ENCODE measurements around the gene DNAJA2. TPM values are rescaled to one million over a fixed set of nuclear protein-coding genes. Genes with fewer than 3 reads are reported as not detected.
"Not testable (repeated sequence)": the region's sequence is repeated elsewhere in the genome, so short reads cannot be mapped to it uniquely, and the experiment has no call there.

The DNAJA2 gene
- 10 to 100 TPM; 55.6 to 70.2 TPM for total RNA-seq

DNA sequence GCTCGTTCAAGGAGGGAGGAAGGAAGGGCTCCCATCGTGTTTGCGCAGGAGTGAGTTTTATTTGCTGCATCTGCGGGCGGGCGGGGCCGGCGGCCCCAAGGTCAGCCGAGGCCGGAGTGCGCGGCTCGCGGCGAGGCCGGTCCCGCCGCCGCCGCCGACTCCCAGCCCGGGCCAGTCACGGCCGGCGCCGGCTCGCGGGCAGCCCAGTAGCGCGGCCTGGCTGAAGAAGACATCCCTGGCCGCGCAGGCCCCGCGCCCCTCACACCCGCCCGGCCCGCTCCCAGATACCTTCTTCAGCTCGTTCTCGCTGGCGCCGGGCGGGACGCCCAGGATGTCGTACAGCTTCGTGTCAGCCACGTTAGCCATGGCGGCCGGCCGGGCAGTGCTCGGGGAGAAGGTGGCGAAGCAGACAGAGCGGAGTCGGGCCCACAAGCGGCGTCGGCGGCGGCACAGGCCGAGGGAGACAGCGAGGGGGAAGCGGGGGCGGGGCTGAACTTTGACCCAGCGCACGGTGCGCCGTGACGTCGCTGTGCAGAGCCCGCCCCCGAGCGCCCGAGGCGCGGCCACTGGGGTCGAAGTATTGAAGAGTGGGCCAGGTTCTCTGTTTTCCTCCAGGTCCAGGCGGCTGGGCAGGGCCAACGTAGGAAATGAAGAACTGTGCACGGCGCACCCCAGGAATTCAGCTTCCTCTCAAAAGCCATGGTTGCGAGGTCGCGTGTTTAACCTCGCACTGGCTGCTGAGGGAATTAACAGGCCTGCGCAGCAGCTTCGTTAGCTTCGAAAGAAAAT lies at the start of gene DNAJA2:
Gene DNAJA2, minus strand, starts transcription at position 468 of the 789 bp plus-strand sequence. Its CDS starts 102 bp downstream, at position 366.
- H3K9me3 Mint-ChIP-seq (ENCODE audit: low read depth) = no peaks in the 10 kb centered on the region
- H3K27me3 Mint-ChIP-seq = no peaks in the 10 kb centered on the region
- DNase-seq (peak; percentile 93), ATAC-seq (peak; percentile 93)
- H3K4me3 Mint-ChIP-seq = peak within 1 kb of the TSS; percentile 91
- peaks cover 49% of the 10 kb centered on the region for H3K4me1 Mint-ChIP-seq
- H3K27ac Mint-ChIP-seq = peak within 1 kb of the TSS; percentile 98
- CTCF ChIA-PET = interaction anchor here (1.0 to 5.2 kb wide), 12 partner anchors 10 to 488 kb away, joined by 3 to 26 read pairs (median 5); partner anchors contain the start of genes ITFG1, NETO2 and PHKB
- peaks cover 22% of the 10 kb centered on the region for H3K36me3 Mint-ChIP-seq

DNA sequence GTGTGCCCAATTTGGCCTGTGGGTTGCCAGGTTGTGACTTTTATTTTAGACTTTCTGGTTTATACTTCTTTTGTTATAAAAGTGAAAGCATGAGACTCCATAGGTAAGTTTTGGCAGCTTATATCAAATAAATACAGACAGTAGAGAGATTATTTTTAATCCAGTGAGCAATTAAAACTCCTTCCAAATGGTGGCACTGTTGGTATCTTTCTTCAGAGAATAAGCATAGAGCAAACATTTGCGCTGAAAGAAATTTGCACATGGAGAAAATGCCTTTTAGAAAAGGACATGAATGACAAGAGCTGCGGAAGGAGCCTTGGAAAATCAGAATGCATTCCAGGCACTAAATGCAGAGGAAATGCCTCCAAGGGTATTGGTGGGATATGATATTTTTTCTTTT lies 46.1 kb upstream of the DNAJA2 start:
- Mint-ChIP-seq H3K27me3 (peaks cover 7% of the 10 kb centered on the region), H3K36me3 (no peaks in the 10 kb centered on the region), H3K4me1 (peaks cover 26% of the 10 kb centered on the region), H3K27ac (no peak overlapping the region), H3K4me3 (no peak overlapping the region), H3K9me3 (ENCODE audit: low read depth) (no peaks in the 10 kb centered on the region)
- ATAC-seq = no peak
- CTCF ChIA-PET = interaction anchor here (1.3 to 2.0 kb wide), 7 partner anchors 18 to 1146 kb away, joined by 3 to 7 read pairs (median 4); no protein-coding TSS in a partner anchor
- no peak for DNase-seq

DNA sequence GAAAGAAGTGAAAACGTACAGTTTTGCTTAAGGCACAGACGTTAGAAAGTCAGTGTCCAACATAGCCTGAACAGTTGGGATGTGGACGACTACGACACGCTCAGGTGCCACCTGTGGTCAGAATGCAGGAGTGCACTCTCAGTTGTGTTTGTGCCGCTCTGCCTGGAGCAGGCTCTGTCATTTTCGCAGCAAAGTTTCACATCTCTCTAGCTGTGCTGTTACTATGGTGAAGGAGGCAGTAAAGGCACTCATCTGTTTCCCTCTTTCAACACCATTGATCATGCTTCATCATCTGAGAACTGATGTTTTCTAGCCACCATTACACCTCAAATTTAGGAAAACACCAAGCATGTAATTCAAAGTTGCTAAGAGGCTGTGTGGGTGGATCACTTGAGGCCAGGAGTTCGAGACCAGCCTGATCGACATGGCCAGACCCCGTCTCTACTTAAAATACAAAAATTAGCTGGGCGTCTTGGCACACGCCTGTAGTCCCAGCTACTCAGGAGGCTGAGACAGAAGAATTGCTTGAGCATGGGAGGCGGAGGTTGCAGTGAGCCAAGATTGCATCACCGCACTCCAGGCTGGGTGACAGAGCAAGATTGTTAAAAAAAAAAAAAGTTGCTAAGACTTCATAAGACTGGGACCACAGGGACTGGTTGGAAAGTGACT lies 44.9 kb upstream of the DNAJA2 start:
- ATAC-seq = peak; percentile 90

DNA sequence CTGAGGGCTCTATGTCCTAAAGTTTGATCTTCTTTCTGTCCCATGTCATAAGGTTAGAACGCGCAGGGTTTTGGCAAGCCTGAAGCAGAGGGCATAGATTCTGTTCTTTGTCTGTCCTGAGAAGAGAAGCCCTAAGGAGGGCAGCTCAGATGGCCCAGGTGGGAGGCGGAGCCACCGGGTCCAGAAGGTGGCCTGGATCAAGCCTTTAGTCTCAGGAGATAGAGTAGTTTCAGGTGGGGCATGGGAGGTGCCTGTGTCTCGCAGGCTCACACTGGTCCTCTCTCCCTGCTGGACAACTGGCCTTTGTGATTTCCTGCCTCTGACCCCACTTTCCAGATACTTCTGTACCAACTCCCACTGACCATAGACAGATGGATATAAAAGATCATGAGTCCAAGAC lies 44.2 kb upstream of the DNAJA2 start:
- Mint-ChIP-seq H3K27me3 (peaks cover 7% of the 10 kb centered on the region), H3K9me3 (ENCODE audit: low read depth) (no peaks in the 10 kb centered on the region), H3K4me1 (peaks cover 26% of the 10 kb centered on the region), H3K27ac (no peak overlapping the region), H3K36me3 (no peaks in the 10 kb centered on the region), H3K4me3 (no peak overlapping the region)
- DNase-seq = no peak
- CTCF ChIA-PET = interaction anchor here (1.4 to 1.7 kb wide), 2 partner anchors 44 to 344 kb away, joined by 4 to 5 read pairs; partner anchors contain the start of gene DNAJA2
- ATAC-seq = no peak

More for the DNA sequence above, 44.9 kb upstream of the DNAJA2 start:
- peak; percentile 77 for DNase-seq
- Mint-ChIP-seq H3K4me3 (no peak overlapping the region), H3K4me1 (peaks cover 26% of the 10 kb centered on the region), H3K27me3 (peaks cover 7% of the 10 kb centered on the region), H3K27ac (no peak overlapping the region), H3K36me3 (no peaks in the 10 kb centered on the region), H3K9me3 (ENCODE audit: low read depth) (no peaks in the 10 kb centered on the region)
- CTCF ChIA-PET = interaction anchor here (1.3 to 2.0 kb wide), 8 partner anchors 19 to 1147 kb away, joined by 3 to 7 read pairs (median 4); partner anchors contain the start of gene DNAJA2

DNA sequence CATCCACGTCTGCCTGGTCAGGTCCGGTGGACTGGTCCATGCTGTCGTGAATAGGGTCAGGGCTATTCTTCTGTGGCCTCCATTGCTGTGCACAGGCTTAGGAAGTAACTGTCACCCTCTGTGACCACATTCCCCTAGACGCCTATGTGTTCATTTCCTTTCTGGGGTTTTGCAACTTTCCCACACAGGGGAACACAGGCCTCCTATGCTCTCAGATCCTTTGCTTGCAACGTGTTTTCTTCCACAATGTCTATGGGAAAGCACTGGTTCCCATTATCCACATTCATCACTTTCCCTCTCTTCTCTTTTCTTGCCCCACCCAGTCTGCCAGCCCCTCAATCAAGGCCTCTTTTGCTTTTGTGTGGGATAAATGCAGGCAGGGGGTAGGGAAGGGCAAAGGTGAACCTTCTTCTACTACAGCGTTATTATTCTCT lies 43.2 kb upstream of the DNAJA2 start:
- ATAC-seq = peak; percentile 88
- H3K4me3 Mint-ChIP-seq = peak overlapping the region; percentile 45

DNA sequence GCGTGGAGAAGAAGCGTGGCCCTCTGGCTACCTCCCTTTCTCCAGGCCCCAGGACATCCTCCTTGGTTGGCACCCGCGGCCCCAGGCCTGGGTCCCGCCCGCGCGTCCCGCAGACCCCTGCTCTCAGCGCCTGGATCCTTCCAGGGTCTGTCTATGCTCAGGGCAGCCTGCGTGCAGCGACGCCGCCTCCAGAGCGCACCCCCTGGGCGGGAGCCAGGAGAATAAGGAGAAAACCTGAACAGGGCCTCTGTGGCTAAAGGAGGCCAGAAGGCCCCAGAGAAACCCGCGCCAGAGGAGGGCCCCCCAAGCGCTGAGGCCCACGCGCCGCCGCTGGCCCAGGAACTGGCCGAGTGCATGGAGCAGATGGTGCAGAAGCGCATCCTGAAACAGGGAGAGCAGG lies 40.4 kb upstream of the DNAJA2 start:
- Mint-ChIP-seq H3K4me3 (no peak overlapping the region), H3K36me3 (no peaks in the 10 kb centered on the region), H3K4me1 (peaks cover 26% of the 10 kb centered on the region), H3K27ac (no peak overlapping the region), H3K9me3 (ENCODE audit: low read depth) (no peaks in the 10 kb centered on the region), H3K27me3 (peaks cover 7% of the 10 kb centered on the region)
- ATAC-seq (no peak), DNase-seq (no peak)
- CTCF ChIA-PET = interaction anchor here (2.5 kb wide), 1 partner anchor 24 kb away, joined by 9 read pairs; no protein-coding TSS in a partner anchor

More for the DNA sequence above, 43.2 kb upstream of the DNAJA2 start:
- H3K27me3 Mint-ChIP-seq = peaks cover 7% of the 10 kb centered on the region
- H3K9me3 Mint-ChIP-seq (ENCODE audit: low read depth) = no peaks in the 10 kb centered on the region
- peak; percentile 60 for DNase-seq
- H3K36me3 Mint-ChIP-seq = no peaks in the 10 kb centered on the region
- CTCF ChIA-PET = no interaction called here
- H3K4me1 Mint-ChIP-seq = peaks cover 26% of the 10 kb centered on the region
- peak overlapping the region; percentile 7 for H3K27ac Mint-ChIP-seq

DNA sequence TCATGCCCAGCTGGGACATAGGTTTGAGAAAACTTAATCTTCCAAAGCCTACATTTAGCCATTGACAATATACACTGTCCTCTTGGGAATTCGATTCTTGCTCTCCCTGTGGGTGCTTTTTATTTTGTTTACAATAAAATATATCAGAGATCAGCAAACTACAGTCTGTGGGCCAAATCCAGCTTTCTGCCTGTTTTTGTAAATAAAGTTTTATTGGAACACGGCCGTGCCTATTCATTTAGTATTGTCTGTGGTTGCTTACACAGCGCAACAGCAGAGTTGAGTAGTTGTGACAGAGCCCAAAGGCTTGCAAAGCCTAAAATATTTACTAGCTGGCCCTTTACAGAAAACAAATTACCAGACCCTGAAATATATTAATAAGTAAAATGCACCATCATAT lies 39.7 kb upstream of the DNAJA2 start:
- DNase-seq (no peak), ATAC-seq (no peak)
- CTCF ChIA-PET = interaction anchor here (2.5 kb wide), 1 partner anchor 25 kb away, joined by 9 read pairs; no protein-coding TSS in a partner anchor
- no peaks in the 10 kb centered on the region for H3K36me3 Mint-ChIP-seq
- peaks cover 27% of the 10 kb centered on the region for H3K4me1 Mint-ChIP-seq
- H3K9me3 Mint-ChIP-seq (ENCODE audit: low read depth) = no peaks in the 10 kb centered on the region
- H3K27ac Mint-ChIP-seq = no peak overlapping the region
- H3K4me3 Mint-ChIP-seq = no peak overlapping the region
- H3K27me3 Mint-ChIP-seq = peaks cover 4% of the 10 kb centered on the region

DNA sequence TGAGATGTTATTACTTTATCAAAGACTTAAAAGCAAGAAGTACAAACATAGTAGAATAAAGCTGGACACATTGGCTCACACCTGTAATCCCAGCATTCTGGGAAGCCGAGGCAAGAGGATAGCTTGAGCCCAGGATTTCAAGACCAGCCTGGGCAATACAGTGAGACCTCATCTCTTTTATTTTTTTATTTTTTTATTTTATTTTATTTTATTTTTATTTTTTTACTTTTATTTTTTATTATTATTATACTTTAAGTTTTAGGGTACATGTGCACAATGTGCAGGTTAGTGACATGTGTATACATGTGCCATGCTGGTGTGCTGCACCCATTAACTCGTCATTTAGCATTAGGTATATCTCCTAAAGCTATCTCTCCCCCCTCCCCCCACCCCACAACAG lies 37.3 kb upstream of the DNAJA2 start:
- not testable (repeated sequence) for H3K27ac Mint-ChIP-seq

DNA sequence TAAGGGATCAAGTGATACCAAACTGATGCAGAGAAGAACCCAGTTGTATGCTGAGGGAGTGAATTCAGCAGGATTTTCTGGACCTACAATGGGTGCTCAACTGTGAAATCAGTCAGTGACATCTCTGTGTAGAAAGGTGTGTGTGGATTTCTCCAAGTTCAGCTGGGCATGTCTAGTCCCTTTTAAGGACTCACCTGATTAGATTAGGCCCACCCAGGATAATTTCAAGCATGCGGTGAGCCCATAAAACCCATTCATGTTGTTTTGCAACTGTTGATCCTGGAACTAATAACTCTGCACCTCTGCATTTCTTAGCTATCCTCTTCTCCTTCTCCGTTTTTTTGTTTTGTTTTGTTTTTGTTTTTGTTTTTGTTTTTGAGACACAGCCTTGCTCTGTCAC lies 35.1 kb upstream of the DNAJA2 start:
- CTCF ChIA-PET = interaction anchor here (1.3 to 4.2 kb wide), 2 partner anchors 30 to 133 kb away, joined by 3 to 16 read pairs; no protein-coding TSS in a partner anchor
- Mint-ChIP-seq H3K27ac (no peak overlapping the region), H3K36me3 (no peaks in the 10 kb centered on the region), H3K4me1 (peaks cover 4% of the 10 kb centered on the region), H3K27me3 (no peaks in the 10 kb centered on the region), H3K4me3 (no peak overlapping the region), H3K9me3 (ENCODE audit: low read depth) (no peaks in the 10 kb centered on the region)
- DNase-seq = no peak
- no peak for ATAC-seq

More for the DNA sequence above, 37.3 kb upstream of the DNAJA2 start:
- H3K9me3 Mint-ChIP-seq (ENCODE audit: low read depth); DNase-seq; ATAC-seq; H3K4me1 Mint-ChIP-seq; H3K27me3 Mint-ChIP-seq; H3K36me3 Mint-ChIP-seq; H3K4me3 Mint-ChIP-seq: not testable (repeated sequence)
- CTCF ChIA-PET = interaction anchor here (4.2 kb wide), 1 partner anchor 28 kb away, joined by 16 read pairs; no protein-coding TSS in a partner anchor

DNA sequence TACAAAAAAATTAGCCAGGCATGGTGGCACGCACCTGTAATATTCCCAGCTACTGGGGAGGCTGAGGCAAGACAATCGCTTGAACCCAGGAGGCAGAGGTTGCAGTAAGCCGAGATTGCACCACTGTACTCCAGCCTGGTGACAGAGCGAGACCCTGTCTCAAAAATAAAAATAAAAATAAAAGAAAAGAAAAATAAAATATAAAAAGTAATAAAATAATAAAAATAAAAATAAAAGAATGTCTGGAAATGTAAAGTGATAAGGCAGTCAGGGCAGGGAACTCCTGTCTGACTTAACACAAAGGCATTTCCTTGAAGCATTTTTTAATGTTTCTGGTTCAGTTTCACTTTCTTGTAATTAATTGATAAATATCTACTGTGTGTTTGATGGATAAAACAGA lies 34.7 kb upstream of the DNAJA2 start:
- CTCF ChIA-PET = interaction anchor here (1.3 to 4.2 kb wide), 3 partner anchors 30 to 133 kb away, joined by 3 to 16 read pairs (median 3); no protein-coding TSS in a partner anchor
- Mint-ChIP-seq H3K27me3 (no peaks in the 10 kb centered on the region), H3K27ac (no peak overlapping the region), H3K4me1 (peaks cover 4% of the 10 kb centered on the region), H3K9me3 (ENCODE audit: low read depth) (no peaks in the 10 kb centered on the region), H3K36me3 (no peaks in the 10 kb centered on the region), H3K4me3 (no peak overlapping the region)
- DNase-seq (no peak), ATAC-seq (no peak)

DNA sequence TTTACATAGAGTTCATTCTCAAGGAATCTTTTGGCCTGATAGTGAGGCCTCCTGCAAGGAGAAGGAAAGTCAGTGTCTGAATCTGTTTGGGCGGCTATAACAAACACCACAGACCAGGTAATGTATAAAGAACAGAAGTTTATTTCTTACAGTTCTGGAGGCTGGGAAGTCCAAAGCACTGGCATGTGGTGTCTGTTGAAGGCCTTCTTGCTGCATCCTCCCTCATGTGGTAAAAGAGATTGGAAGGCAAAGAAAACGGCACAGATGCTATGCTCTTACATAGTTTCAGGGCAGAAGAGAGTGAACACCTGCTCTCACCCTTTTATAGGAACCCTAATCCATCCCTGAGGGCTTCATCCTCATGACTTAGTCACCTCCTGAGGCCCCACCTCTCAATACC lies 31.2 kb upstream of the DNAJA2 start:
- Mint-ChIP-seq H3K36me3 (no peaks in the 10 kb centered on the region), H3K27me3 (no peaks in the 10 kb centered on the region), H3K4me1 (peaks cover 4% of the 10 kb centered on the region), H3K27ac (no peak overlapping the region), H3K4me3 (no peak overlapping the region), H3K9me3 (ENCODE audit: low read depth) (no peaks in the 10 kb centered on the region)
- CTCF ChIA-PET = no interaction called here
- DNase-seq (no peak), ATAC-seq (no peak)

DNA sequence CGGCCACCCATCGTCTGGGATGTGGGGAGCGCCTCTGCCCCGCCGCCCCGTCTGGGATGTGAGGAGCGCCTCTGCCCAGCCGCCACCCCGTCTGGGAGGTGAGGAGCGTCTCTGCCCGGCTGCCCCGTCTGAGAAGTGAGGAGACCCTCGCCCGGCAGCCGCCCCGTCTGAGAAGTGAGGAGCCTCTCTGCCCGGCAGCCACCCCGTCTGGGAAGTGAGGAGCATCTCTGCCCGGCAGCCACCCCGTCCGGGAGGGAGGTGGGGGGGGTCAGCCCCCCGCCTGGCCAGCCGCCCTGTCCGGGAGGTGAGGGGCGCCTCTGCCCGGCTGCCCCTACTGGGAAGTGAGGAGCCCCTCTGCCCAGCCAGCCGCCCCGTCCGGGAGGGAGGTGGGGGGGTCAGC lies 26.6 kb upstream of the DNAJA2 start:
- H3K4me1 Mint-ChIP-seq; H3K36me3 Mint-ChIP-seq; DNase-seq; H3K4me3 Mint-ChIP-seq; H3K27me3 Mint-ChIP-seq; H3K27ac Mint-ChIP-seq; CTCF ChIA-PET; H3K9me3 Mint-ChIP-seq (ENCODE audit: low read depth); ATAC-seq: not testable (repeated sequence)

DNA sequence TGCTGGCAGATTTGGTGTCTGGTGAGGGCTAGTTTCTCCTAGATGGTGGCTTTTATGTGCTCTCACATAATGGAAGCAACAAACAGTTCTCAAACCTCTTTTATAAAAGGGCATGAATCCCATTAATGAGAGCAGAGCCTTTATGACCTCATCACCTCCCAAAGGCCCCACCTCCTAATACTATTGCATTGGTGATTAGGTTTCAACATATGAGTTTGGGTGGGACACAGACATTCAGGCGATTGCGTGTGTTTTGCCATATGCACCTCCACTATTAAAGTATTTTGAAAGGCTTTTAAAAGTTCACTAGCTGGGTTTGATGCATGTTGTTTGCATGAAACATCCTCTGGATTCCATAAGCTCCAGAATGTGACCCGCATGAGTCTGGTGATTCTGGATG lies 24.4 kb upstream of the DNAJA2 start:
- H3K4me1 Mint-ChIP-seq = peaks cover 9% of the 10 kb centered on the region
- no peak overlapping the region for H3K4me3 Mint-ChIP-seq
- CTCF ChIA-PET = no interaction called here
- DNase-seq (no peak), ATAC-seq (no peak)
- no peaks in the 10 kb centered on the region for H3K9me3 Mint-ChIP-seq (ENCODE audit: low read depth)
- H3K36me3 Mint-ChIP-seq = no peaks in the 10 kb centered on the region
- H3K27ac Mint-ChIP-seq = no peak overlapping the region
- no peaks in the 10 kb centered on the region for H3K27me3 Mint-ChIP-seq
